ENCODE data around the gene CEL.
A peak's percentile ranks its signal among the peaks of the same experiment; 100 is the strongest.

Gene CEL

DNA sequence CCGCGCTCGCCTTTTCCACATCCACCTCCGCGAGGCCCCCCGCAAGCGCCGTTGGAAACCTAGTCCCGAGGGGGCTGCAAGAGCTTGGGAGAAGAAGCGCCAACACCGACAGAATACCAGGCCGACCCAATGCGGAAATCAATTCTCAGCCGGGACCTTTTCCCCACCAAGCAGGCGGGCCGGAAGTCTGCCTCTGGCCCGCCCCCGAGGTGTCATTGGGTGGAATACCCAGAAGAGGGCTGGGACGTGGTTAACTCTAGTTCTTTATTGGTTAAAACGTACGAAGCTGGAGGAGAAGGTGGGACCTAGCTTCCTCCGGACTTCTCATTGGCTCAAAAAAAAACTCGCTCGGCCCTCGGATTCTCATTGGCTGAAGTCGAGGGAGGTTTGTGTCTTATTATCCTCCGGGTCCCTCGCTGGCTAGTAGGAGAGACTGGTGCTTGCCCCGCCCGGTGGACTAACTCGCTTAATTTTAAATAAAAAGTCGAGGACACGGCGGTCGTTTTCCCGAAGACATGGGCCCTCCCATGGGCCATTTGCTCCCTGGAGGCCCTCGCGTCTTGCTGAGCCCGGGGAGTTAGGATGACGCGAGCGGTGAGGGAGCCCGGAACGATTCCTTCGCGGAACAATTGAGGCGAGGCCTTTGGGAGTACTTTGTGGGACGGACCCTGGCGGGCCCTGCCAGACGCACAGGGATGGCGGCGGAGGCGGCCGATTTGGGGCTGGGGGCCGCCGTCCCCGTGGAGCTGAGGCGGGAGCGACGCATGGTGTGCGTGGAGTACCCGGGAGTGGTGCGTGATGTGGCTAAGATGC, 31.3 kb upstream of the CEL start, which contains the start of gene GTF3C5:
Gene GTF3C5, plus strand, starts transcription at position 681 of the 813 bp plus-strand sequence. Its CDS starts 15 bp downstream, at position 696.
- peak within 1 kb of the TSS; percentile 82 for H3K4me3 ChIP-seq (replicated peaks; ENCODE audit: insufficient read depth, low read length)

DNA sequence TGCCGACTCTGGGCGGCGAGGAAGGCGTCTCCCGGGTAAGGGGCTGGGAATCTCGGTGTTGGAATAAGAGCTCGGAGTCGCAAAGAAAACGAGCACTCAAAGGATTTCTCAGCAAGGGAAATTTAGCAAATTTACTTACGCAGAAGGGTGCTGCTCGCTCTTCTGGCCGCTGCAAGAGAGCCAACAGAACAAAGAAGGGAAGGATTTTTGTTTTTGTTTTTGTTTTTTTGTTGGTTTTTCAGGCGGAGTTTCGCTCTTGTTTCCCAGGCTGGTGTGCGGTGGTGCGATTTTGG, 30.7 kb upstream of the CEL start:
- TF ChIP-seq SPI1 (IDR thresholded peaks at IDR 0.05; ENCODE audit: borderline replicate concordance, low read depth), result no peak
- no peak for TF ChIP-seq CTCF (IDR thresholded peaks at IDR 0.05; ENCODE audit: insufficient read depth, low read length)
- no peak for TF ChIP-seq GABPA (IDR thresholded peaks at IDR 0.05; ENCODE audit: low read depth)
- TF ChIP-seq POLR2AphosphoS5 (IDR thresholded peaks at IDR 0.05; ENCODE audit: low read depth), result no peak

More for the DNA sequence above, 31.3 kb upstream of the CEL start, which contains the start of gene GTF3C5:
- DNase-seq (ENCODE audit: low read depth in 1 of 2, low spot score in 1 of 2), result peak; percentile 95 to 97
- Histone ChIP-seq H3K27ac (replicated peaks) (peak within 1 kb of the TSS; percentile 97), H3K27me3 (ENCODE audit: insufficient read depth, poor library complexity, severe bottlenecking) (no peaks in the 10 kb centered on the region)
- TF ChIP-seq, protein P1, sequence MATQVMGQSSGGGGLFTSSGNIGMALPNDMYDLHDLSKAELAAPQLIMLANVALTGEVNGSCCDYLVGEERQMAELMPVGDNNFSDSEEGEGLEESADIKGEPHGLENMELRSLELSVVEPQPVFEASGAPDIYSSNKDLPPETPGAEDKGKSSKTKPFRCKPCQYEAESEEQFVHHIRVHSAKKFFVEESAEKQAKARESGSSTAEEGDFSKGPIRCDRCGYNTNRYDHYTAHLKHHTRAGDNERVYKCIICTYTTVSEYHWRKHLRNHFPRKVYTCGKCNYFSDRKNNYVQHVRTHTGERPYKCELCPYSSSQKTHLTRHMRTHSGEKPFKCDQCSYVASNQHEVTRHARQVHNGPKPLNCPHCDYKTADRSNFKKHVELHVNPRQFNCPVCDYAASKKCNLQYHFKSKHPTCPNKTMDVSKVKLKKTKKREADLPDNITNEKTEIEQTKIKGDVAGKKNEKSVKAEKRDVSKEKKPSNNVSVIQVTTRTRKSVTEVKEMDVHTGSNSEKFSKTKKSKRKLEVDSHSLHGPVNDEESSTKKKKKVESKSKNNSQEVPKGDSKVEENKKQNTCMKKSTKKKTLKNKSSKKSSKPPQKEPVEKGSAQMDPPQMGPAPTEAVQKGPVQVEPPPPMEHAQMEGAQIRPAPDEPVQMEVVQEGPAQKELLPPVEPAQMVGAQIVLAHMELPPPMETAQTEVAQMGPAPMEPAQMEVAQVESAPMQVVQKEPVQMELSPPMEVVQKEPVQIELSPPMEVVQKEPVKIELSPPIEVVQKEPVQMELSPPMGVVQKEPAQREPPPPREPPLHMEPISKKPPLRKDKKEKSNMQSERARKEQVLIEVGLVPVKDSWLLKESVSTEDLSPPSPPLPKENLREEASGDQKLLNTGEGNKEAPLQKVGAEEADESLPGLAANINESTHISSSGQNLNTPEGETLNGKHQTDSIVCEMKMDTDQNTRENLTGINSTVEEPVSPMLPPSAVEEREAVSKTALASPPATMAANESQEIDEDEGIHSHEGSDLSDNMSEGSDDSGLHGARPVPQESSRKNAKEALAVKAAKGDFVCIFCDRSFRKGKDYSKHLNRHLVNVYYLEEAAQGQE (IDR thresholded peaks at IDR 0.05; ENCODE audit: insufficient replicate concordance, low read depth), result peak; percentile 79
- peak; percentile 20; the same call in 1 of the 2 replicates for TF ChIP-seq SPI1 (IDR thresholded peaks at IDR 0.05; ENCODE audit: borderline replicate concordance, low read depth)
- no peak for TF ChIP-seq CTCF (IDR thresholded peaks at IDR 0.05; ENCODE audit: insufficient read depth, low read length)
- peak; percentile 83 for TF ChIP-seq GABPA (IDR thresholded peaks at IDR 0.05; ENCODE audit: low read depth)
- TF ChIP-seq POLR2AphosphoS5 (IDR thresholded peaks at IDR 0.05; ENCODE audit: low read depth), result peak; percentile 92

DNA sequence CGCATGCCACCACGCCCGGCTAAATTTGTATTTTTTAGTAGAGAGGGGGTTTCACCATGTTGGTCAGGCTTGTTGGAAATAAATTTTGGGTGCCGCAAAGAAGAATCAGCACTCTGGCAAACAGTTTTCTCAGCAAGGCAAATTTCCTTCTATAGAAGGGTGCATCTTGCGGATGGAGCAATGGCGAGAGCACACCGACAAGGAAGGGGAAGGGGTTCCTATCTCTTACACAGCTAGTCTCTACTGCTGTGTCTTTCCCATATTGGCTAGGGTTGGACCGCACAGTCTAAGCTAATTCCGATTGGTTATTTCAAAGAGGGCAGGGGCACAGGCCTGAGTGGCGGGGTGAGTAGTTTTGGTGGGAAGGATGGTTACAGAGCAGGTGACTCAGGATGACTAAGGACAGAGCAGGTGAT, 30.3 kb upstream of the CEL start:
- peak; percentile 52 to 88 for DNase-seq (ENCODE audit: low read depth in 1 of 2, low spot score in 1 of 2)
- Histone ChIP-seq H3K27me3 (ENCODE audit: insufficient read depth, poor library complexity, severe bottlenecking) (no peaks in the 10 kb centered on the region), H3K27ac (replicated peaks) (peak overlapping the region; percentile 97), H3K4me3 (replicated peaks; ENCODE audit: insufficient read depth, low read length) (peak overlapping the region; percentile 79)
- no peak for TF ChIP-seq SPI1 (IDR thresholded peaks at IDR 0.05; ENCODE audit: borderline replicate concordance, low read depth)
- peak; percentile 66; the same call in 1 of the 2 replicates for TF ChIP-seq POLR2AphosphoS5 (IDR thresholded peaks at IDR 0.05; ENCODE audit: low read depth)

More for the DNA sequence above, 30.7 kb upstream of the CEL start:
- H3K27me3 ChIP-seq (ENCODE audit: insufficient read depth, poor library complexity, severe bottlenecking), result no peaks in the 10 kb centered on the region
- peak overlapping the region; percentile 97 for H3K27ac ChIP-seq (replicated peaks)
- peak overlapping the region; percentile 79 for H3K4me3 ChIP-seq (replicated peaks; ENCODE audit: insufficient read depth, low read length)
- DNase-seq (ENCODE audit: low read depth in 1 of 2, low spot score in 1 of 2), result no peak

- Histone ChIP-seq H3K27ac (replicated peaks) (peak overlapping the region; percentile 97), H3K4me3 (replicated peaks; ENCODE audit: insufficient read depth, low read length) (peak overlapping the region; percentile 79), H3K27me3 (ENCODE audit: insufficient read depth, poor library complexity, severe bottlenecking) (no peaks in the 10 kb centered on the region)
- TF ChIP-seq, protein P1 (IDR thresholded peaks at IDR 0.05; ENCODE audit: insufficient replicate concordance, low read depth), result peak; percentile 42
- peak; percentile 50 for TF ChIP-seq POLR2AphosphoS5 (IDR thresholded peaks at IDR 0.05; ENCODE audit: low read depth)
- no peak for TF ChIP-seq GABPA (IDR thresholded peaks at IDR 0.05; ENCODE audit: low read depth)
- no peak for TF ChIP-seq CTCF (IDR thresholded peaks at IDR 0.05; ENCODE audit: insufficient read depth, low read length)
- TF ChIP-seq SPI1 (IDR thresholded peaks at IDR 0.05; ENCODE audit: borderline replicate concordance, low read depth), result no peak
- DNase-seq (ENCODE audit: low read depth in 1 of 2, low spot score in 1 of 2), result peak in 1 of 2 experiments; percentile 83
Observed at GRCh38 chr9:133032171-133032570, 29.6 kb upstream of the CEL start.

Measured in HL-60 (cell line).